Posterior cingulate gyrus (tissue), 11 donors: Measurements from ENCODE around the gene INTS15.
A peak's percentile ranks its signal among the peaks of the same experiment; 100 is the strongest.

Experiments used
- DNase-seq, 10 donors: peaks; one replicate each; pipeline versions ENCODE4 v3.0.0 to v3.0.0-alpha.2; 2020 to 2021; ENCODE audit warnings: mixed read lengths in 3 of 10
- intact Hi-C: fragments of 100-400 bp; cut with DNase I; formaldehyde crosslinking; loops from one replicate; pipeline ENCODE4 v1.15.1; 2023

Gene INTS15

DNA sequence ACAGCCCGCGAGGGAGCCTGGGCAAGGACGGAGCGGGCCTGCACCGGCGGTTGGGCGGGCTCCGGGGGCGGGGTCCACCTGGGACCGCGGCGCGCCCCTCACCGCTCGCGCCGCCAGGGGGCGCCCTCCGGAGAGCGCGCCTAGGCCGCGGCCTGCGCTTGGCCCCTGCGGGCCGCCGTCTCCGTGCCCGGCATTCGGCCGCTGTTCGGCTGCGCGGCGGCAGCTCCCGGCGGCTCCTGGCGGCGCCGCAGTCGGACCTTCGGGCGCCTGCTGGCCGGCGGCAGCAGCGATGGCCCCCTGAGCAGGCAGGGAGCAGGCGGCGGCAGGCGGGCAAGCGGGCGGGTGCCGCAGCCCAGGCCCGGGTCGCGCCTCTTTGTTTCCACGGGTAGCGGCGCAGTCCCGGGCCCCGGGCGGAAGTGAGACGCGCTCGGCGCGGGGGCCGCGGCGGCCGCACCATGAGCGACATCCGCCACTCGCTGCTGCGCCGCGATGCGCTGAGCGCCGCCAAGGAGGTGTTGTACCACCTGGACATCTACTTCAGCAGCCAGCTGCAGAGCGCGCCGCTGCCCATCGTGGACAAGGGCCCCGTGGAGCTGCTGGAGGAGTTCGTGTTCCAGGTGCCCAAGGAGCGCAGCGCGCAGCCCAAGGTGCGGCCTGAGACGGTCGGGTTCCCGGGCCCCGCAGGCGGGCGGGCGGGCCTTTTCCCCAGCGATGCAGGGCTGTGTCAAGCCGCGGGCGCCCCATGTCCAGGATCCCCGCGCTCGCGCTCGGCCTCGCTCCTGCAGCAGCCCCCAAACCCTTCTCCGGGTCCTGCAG is at the start of gene INTS15:
Gene INTS15, plus strand, starts transcription at position 193 of the 816 bp plus-strand sequence. Its CDS starts 263 bp downstream, at position 456.
- peak; percentile 52 to 96 (median 61) for DNase-seq
- intact Hi-C loops, result loop anchor here (10.0 kb wide), 1 partner anchor 735 kb away; no protein-coding TSS in a partner anchor

DNA sequence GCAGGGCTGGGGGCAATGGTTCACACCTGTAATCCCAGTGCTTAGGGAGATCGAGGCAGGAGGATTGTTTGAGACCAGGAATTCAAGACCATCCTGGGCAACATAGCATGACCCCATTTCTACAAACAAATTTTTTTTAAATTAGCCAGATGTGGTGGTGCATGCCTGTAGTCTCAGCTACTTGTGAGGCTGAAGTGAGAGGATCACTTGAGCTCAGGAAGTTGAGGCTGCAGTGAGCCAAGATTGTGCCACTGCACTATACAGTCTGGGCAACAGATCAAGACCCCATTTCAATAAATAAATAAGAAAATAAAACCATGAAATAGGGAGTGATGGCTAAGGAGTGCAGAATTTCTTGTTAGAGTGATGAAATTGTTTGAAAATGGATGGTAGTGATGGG is 47.5 kb upstream of the INTS15 start:
- intact Hi-C loops, result no loop called here
- no peak for DNase-seq

DNA sequence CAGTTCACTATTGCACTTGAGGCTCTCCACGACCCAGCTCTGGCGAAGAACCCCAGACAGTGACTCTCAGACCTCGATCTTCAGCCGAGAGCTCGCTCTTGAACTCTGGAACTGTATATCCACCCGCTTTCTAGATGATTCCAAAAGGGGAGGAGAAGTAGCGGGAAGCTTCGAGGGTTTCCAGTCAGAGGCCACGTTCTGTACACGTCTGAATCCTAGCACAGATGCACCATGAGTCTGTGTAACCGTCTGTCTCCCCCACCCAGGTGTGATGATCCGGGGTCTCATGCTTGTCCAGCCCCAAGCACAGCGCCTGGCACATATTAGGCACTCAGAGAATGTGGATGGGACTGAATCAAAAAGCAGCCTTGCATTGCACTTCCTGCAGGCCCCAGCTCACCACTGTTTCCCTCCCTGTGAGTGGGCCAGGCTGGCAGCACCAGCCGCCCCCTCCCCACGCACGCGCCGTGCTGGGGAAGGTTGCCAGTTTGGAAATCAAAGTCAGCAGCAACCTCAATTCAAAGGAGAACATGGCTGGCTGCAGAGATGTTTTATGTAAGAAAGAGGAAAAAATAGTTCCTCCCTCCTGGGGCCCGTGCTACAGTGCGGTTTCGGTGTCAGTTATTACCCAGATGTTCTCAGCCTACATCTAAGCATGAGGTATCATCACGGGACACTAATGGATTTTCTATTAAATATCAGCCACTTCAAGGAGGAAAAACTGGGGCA is 44.3 kb upstream of the INTS15 start:
- DNase-seq, result peak in 3 of 10 donors; percentile 19 to 49 (median 33)
- intact Hi-C loops, result no loop called here

DNA sequence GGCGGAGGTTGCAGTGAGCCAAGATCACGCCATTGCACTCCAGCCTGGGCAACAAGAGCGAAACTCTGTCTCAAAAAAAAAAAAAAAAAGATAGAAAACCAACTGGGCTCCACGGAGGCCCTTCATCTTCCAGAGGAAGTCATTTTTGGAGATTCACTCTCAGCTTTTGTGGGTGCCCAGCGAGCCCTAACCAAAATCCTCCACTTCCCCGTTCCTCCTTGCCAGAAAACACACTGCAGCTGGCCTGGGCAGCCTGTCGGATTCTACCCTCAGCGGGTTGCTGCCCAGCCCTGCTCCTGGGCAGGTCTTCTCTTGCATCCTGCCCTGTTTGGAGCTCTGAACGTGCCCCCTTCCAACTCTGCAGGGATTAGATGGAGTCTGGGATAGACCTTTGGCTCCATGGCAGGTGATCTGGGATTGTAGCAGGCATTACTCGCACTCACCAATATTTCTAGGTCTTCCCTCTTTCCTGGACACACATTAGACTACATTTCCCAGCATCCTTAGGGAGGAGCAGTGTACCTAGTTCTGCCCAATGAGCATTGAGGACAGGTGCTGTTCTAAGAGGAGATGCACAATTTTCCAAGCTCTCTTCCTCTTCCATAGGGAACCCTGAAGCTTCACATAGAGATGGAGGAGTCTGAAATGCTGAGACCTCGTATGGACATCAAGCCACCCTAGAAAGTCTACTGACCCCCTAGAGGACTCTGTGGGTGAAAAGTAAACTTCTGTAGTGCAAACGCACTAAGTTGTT is 43.1 kb upstream of the INTS15 start:
- intact Hi-C loops, result no loop called here
- DNase-seq, result no peak

DNA sequence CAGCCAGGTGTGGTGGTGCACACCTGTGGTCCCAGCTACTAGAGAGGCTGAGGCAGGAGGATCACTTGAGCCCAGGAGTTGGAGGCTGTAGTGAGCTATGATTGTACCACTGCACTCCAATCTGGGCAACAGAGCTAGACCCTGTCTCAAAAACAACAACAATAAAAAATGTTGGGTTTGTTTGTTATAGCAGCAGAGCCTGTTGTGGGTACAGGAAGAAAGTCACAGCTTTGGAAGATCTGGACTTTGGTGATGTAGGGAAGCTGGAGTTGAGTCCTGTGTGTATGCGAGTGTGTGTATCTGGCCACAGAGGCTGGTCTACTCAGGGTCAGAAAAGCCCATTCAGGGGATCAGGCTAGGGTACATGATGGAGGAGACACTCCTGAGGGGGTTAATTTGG is 42.4 kb upstream of the INTS15 start:
- intact Hi-C loops, result no loop called here
- no peak for DNase-seq

DNA sequence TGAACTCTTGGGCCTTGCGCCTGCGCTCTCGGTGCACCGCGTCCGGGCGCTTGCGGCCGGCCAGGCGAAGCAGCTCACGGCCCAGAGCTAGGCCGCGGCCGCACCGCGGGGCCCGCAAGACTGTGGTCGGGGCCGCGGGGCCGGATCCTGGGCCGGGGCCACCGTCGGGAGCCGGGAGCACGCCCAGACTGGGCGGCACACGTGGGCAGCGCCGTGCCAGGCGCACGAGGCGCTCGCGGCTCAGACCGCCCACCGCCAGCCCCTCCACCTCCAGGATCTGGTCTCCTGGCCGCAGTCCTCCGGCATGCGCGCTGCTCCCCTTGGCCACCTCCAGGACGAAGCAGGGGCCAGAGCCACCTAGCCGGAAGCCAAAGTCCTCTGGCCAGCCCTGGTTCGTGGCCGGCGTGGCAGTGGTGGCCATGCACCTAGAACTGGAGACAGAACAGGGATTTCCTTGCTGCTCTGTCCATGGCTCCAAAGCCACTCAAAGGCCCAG is 38.8 kb upstream of the INTS15 start, which contains the start of gene GRID2IP:
Gene GRID2IP, minus strand, starts transcription at position 446 of the 496 bp plus-strand sequence. Its CDS starts 25 bp downstream, at position 421.
- no peak for DNase-seq
- intact Hi-C loops, result no loop called here

DNA sequence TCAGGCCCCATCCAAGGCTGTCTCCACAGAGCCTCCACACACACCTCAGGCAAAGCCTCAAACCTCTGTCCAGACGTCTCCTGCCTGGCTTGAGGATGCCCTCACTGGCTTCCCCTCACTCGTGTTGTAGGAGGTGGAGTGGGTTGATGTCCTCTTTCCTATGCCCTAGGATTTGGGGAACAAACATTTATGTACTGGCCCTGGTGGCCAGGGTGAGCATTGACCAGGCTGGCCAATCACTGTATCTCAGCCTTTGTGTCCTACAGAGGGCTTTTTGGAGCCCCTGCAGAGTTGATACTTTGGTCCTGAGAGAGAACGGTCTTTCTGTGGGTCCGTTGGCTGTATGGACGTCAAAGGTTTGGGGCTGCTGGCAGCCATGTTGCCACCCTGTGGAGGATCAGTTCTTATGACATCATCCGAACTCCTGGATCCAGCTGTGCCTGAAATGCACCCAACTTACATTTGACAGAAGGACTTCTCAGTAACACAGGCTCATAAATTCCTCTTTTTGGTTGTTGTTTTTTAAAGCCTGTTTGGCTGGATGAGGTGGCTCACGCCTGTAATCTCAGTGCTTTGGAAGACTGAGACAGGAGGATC is 36.3 kb upstream of the INTS15 start:
- intact Hi-C loops, result no loop called here
- no peak for DNase-seq

DNA sequence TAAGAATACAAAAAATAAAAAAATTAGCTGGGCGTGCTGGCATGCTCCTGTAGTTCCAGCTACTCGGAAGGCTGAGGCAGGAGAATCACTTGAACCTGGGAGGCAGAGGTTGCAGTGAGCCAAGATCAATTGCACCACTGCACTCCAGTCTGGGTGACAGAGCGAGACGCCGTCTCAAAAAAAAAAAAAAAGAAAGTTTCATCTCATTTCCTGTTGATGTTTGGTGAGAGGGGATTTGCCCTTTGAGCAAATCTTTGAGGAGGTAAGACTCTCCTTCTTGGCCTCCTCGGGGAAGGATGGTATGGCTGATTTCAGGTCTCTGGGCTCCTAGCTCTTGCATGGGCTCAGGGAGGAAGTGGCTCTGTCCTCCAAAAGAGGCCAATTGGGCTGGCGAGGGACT is 35.0 kb upstream of the INTS15 start:
- intact Hi-C loops, result no loop called here
- DNase-seq, result no peak

DNA sequence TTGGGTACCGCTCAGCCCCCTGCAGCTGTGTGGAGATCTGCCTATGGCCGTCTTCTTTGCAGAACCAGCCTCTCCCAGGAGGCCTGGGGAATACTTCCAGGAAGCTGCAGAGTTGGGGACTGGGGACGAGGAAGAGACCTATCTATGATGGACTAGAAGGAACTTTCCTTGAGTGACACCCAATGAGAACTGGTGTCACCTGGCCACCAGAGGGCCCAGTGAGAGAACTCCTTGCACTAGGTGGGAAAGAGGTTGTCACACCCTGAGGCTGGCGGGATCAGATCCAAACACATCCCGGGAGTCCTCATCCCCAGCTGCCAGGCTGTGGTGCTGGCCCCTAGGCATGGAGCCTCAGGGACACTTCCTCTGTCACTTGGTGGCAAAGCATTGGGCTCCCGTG is 33.6 kb upstream of the INTS15 start:
- no peak for DNase-seq
- intact Hi-C loops, result no loop called here

DNA sequence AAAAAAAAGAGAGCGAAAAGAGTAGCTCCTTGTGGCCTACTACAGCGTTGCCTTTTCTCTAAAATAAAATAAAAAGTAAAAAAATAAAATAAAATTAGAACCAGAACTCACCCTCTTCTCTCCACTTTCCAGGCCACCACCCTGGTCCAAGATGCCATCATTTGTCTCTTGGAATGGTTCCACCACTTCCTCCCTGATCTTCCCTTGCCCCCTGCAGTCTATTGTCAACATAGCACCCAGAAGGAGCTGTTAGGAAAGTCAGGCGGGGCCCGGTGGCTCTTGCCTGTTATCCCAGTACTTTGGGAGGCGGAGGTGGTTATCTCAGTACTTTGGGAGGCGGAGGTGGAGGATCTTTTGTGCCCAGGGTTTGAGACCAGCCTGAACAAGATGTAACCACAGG is 31.0 kb upstream of the INTS15 start:
- DNase-seq, result peak in 1 of 10 donors; percentile 24
- intact Hi-C loops, result no loop called here

DNA sequence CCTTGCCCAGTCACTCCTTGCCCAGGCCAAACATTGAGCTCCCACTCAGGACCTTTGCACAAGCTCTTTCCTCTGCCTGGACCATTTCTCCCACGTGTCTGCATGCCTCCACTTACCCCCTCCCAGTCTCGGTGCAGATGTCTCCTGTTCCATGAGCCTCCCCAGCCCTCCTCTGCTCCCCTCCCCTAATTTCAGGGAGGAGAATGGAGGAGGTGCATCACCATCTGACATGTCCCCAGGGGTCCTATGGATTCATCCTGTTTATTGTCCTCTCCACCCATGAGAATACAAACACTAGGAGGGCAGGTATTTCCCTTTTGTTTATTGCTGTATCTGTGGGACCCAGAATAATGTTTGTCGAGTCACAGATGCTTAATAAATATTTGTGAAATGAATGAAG is 29.9 kb upstream of the INTS15 start:
- intact Hi-C loops, result no loop called here
- peak in 1 of 10 donors; percentile 6 for DNase-seq

DNA sequence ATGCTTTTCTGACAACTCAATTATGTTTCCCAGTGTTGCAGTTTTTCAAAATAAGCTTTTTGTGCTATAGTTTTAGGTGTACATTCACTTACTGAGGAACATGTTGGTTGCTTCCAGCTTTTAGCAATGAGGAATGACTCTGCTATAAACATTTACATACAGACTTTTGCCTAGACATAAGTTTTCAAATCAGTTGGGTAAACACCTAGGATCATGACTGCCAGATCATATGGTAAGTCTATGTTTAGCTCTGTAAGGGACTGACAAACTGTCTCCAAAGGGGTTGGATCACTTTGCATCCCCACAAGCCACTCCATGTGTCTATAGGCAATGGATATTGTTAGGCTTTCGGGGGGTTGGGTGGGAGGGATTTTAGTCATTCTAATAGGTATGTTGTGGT is 27.7 kb upstream of the INTS15 start:
- DNase-seq, result no peak
- intact Hi-C loops, result no loop called here

DNA sequence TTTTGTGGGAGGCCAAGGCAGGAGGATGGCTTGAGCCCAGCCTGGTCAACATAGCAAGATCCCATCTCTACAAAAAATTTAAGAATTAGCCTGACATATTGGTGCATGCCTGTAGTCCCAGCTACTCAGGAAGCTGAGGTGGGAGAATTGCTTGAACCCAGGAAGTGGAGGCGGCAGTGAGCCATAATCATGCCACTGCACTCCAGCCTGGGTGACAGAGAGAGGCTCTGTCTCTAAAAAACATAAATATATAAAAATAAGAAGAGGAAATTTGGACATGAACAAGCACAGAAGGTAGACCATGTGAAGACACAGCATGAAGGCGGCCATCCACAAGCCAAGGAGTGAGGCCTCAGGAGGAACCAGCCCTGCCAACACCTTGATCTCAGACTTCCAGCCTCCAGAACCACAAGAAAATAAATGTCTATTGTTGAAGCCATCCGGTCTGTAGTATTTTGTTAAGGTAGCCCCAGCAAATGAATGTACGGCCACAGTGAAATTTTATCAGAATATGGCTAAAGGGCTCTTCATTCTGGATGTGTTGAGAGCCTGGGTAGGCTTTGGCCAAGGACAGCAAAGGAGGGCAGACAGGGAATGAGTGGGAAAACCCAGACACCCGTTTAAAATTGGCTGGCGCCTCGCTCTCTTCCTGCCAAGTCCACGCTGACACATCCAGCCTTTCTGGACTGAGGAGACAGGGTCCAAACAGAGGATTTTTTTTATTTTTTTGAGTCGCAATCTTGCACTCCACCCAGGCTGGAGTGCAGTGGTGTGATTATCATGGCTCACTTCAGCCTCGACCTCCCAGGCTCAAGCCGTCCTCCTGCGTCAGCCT is 25.7 kb upstream of the INTS15 start:
- peak in 4 of 10 donors; percentile 17 to 86 (median 53) for DNase-seq
- intact Hi-C loops, result no loop called here

DNA sequence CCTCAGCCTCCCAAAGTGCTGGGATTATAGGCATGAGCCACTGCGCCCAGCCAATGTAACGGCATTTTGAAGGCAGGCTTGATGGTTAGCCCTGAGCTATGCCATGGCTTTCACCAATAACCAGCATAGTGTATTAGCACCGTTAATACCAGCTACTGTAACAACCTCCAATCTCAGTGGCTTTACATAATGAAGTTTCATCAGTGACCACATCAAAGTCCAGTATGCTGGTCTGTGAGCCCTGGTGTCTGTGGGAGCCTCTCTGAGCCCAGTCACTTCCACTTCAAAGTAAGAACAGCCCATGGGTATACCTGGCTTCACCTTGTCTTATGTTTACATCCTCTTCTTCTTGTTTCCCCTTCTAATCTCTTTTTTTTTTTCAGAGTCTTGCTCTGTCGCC is 24.2 kb upstream of the INTS15 start:
- peak in 1 of 10 donors; percentile 13 for DNase-seq
- intact Hi-C loops, result no loop called here

DNA sequence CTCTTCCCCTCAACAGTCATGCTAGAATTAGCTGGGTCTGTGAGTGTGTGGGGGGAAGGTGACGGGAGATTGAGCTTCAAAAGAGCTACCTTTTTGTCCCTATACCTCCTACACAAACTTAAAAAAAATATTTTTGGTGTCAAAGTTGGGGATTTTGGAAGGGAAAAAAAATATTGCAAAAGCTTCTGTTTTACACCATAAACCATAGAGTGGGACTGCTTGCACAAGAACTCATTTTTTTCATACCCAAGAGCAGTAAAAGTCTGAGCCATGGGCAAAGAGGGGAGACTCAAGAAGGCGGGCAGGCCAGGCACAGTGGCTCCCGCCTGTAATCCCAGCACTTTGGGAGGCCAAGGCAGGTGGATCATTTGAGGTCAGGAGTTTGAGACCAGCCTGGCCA is 21.9 kb upstream of the INTS15 start:
- intact Hi-C loops, result no loop called here
- DNase-seq, result peak in 1 of 10 donors; percentile 6

DNA sequence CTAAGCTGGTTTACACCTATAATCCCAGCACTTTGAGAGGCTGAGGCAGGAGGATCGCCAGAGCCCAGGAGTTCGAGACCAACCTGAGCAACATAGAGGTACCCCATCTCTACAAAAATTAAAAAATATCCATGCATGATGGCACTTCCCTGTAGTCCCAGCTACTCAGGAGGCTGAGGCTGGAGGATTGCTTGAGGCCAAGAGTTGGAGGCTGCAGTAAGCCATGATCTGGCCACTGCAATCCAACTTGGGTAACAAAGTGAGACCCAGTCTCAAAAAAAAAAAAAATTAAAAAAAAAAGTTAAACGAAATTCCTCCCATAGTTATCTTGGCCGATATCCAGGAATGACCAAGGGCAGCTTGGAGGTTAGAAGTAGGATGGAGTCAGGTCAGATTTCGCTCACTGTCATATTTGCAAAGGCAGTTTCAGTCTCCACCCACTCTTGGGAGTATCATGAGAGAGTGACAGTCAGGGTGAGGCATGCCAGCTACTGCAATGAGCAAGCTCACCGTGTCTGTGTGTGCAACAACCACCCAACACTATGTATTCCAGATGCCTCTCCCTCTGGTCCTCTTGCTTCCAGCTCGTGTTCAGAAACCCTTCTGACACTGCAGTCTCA is 18.6 kb upstream of the INTS15 start:
- intact Hi-C loops, result no loop called here
- DNase-seq, result no peak

DNA sequence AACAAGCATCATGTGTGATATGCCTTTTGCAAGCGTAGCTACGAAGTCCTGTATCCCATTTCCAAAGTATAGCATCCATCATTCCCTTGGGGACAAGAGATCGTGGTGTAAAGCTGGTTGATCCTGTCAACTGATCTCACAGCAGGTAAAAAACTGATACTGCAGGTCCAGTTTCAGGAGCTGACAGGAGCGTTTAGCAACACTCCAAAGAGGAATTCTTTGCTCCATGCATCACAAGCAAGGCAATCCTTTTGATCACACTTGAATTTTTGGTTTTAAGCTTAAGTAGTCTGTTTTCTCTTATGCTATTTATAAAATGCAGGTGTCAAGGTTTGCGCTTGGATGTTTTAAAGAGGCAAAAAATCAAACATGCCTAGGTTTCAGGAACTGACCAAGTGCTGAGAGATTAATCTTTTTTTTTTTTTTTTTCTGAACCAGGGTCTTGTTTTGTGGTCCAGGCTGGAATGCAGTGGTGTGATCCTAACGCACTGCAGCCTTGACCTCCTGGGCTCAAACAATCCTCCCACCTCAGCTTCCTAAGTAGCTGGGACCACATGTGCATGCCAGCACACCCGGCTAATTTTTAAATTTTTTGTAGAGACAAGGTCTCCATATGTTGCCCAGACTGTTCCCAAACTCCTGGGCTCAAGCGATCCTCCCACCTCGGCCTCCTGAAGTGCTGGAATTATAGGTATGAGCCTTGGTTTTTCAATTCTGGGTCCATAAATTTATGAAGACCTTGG is 14.4 kb upstream of the INTS15 start:
- DNase-seq, result peak in 1 of 10 donors; percentile 27
- intact Hi-C loops, result no loop called here
